Retina (tissue), 1 donor: Measurements from ENCODE around the gene RAB2B.
"Not testable (repeated sequence)": the region's sequence is repeated elsewhere in the genome, so short reads cannot be mapped to it uniquely, and the experiment has no call there.

Experiments
- DNase-seq: peaks from one replicate; pipeline ENCODE4 v3.0.0-alpha.2; 2016

The RAB2B gene

GRCh38 chr14:21486640-21487087, 9.9 kb upstream of the RAB2B start:
- no peak for DNase-seq

- no peak for DNase-seq
Measured at GRCh38 chr14:21476523-21476924, 235 bp downstream of the RAB2B start.

DNA sequence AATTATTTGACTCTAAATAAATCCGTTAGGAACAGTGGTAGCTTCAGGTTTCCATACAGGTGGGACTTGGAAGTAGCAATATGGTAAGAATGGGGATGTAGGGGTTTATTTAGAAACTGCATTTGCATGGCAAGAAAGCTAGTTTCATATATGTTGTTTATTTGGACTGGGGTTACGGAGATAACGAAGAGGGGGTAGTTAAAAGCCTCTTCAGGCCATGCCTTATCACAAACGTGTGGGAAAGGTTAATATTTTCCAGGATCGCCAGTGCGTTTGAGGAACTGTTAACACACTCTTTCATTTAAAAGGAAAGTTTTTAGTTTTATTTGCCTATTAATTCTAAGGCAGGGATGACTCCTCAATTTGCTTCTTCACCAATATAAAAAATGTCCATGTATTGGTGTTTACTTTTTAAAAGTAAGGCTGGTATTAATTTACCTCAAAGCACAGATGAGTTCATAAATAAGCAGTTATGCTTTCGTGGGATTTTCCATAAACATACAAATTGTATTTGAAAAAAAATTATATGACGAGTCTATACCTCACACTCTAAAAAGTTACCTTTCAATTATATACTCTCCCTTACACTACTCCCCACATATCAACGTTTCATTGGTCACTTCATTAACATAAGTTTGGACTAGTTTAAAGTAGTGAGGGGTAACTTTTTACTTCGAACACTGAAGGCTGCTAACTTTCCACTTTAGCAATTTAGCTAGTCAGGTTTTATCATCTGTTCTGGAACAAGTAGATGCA, 814 bp downstream of the RAB2B start:
- no peak for DNase-seq

- DNase-seq: no peak
Measured at GRCh38 chr14:21467616-21468015, 9.1 kb downstream of the RAB2B start.

- DNase-seq: peak; percentile 100
Measured at GRCh38 chr14:21455912-21456667, 20.7 kb downstream of the RAB2B start, which contains the start of gene CHD8. TSS of gene CHD8 (minus strand) at chr14:21456123. CDS start at chr14:21431643, 24,480 bp downstream.

GRCh38 chr14:21455592-21455911, 21.2 kb downstream of the RAB2B start:
- DNase-seq: no peak

GRCh38 chr14:21454843-21455544, 21.8 kb downstream of the RAB2B start:
- peak; percentile 24 for DNase-seq

DNA sequence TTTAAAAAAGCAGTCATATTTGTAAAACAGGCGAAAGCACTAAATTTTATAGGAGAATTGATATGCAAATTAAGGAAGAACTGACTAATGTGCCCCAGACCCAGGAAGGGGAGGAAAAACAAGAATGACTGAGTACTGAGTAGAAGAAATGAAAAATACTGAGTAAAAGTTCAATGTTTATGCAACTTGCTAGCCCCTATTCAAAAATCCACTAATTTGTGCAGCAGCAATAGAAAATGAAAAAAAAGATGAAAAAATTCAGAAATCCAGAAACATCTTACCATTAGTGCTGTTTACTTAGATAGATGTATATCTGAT, 26.9 kb downstream of the RAB2B start:
- no peak for DNase-seq

GRCh38 chr14:21442657-21443056, 34.1 kb downstream of the RAB2B start:
- DNase-seq: not testable (repeated sequence)

GRCh38 chr14:21440859-21441258, 35.9 kb downstream of the RAB2B start:
- no peak for DNase-seq

DNA sequence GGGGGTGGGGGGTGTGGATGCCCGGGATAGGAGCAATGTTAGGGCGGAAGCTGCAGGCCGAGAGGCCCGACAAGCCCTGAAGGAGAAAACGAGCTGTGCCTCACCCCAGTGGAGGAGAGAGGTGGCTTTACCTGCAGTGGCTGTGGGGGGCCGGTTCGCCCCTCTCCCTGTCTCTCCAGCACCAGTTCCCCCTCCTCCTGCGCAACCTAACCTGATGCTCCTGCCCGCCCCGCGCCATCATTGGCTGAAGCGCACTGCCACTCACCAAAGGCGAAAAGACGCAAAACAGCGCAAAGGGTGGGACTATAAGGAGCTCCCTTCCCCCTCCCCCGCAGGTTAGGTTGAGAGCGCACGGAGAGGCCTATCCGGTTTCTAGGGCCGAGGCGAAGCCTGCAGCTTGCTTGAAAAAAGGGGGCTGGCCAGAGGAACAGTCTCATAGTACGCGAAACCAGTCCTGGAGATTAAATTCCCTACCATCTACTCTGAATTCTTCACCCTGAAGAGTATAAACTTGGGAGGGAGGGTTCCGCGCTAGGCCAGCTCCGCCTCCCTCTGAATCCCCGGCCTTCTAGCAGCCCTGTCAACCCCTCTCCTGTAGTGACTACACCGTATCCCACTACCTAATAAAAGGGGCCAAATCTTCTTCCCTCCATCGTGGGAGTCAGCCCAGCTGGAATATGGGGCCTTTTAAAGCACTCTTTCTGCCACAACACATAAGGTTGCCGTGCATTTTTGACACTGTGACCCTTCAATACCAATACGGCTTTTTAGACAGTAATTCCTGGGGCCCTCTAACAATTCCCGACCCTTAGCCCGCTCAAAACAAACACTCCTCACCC, 39.5 kb downstream of the RAB2B start:
- DNase-seq: peak; percentile 100

DNA sequence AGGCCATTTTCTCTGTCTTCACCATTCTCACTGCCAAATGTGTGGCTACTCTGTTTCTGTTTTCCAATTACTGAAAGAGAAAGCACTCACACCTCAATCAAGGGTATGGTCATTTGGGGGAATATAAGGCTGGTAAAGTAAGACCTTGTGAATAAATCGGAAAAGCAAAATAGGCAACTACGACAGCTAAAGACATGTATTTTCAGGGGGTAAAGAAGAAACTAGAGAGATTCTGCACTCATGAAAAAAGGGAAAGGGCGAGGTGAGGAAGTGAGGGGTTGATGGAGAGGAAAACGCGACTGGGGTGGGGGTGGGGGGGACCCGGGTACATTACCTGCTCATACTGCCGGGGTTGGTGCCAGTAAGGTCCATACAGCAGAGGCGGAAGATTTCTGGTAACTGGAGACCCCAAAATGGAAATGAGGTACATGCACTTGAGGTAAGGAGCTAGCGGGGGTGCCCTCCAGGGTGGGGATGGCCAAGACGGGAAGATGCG, 40.1 kb downstream of the RAB2B start:
- DNase-seq: no peak

DNA sequence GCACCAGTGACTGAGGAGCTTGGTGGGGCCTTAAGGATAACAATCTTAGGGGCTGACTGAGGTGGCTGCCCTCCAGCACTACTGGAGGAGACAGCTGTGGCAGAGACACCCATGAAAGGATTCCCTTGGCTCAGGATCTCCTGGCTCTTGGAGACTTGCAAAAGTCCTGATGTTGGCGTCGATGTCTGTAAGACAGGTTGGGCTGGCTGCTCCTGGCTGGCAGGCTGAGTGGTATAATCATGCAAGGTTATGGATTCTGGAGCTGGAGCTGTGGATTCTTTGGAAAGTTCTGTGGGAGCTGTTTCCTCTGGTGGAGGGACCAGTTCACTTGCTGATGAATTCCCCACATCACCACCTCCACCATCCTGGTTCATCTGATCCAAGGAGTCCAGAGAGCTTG, 45.6 kb downstream of the RAB2B start:
- no peak for DNase-seq

DNA sequence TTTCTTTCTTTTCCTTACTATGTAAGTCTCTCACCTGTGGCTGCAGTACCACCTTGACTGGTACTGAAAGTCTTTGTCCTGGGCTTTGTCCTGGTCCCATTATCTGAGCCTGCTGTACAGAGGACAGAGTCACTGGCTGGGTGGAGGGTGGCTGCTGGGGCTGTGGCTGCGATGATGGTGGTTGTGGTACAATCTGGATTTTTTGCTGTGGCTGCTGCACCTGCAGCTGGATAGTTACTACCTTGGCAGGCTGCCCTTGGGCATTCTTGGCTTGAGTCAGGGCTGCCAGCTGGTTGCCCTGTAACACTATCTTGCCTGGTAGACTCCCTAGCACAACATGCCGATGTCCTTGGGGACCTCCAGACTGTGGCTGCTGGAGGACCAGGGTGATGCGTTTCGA, 47.8 kb downstream of the RAB2B start:
- no peak for DNase-seq

DNA sequence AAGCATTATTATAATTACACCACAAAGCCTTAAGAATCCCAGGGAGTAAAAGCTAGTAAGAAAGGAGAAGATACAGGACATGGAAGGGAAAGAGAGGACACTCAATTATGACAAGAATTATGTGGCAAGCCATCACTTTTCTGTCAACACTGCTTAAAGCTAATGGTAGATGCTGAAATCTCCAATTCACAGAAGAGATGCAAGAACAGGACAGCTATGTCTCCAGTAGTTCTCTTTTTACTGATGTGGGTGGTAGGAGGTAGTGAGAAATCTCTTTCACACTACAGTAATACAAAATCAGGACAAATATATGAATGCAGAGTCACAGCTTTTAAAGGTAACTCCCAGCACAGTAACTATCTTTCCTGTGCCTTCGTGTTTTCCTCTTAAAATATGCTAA, 50.1 kb downstream of the RAB2B start:
- no peak for DNase-seq

- DNase-seq: no peak
Measured at GRCh38 chr14:21419528-21419927, 57.2 kb downstream of the RAB2B start.

DNA sequence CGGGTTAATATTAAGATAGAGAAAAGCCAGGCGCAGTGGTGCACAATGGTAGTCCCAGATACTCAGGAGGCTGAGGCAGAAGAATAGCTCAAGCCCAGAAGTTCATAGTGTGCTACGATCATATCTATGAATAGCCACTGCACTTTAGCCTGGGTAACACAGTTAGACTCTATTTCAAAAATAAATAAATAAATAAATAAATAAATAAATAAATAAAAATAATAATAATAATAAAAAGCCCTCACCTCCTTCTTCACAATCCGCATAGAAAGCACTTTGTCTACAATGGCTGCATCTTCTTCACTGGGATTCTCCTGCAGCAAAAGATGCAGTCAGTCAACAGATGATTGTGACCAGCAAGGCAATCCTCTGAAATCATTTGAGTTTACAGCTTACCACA, 61.4 kb downstream of the RAB2B start:
- no peak for DNase-seq

DNA sequence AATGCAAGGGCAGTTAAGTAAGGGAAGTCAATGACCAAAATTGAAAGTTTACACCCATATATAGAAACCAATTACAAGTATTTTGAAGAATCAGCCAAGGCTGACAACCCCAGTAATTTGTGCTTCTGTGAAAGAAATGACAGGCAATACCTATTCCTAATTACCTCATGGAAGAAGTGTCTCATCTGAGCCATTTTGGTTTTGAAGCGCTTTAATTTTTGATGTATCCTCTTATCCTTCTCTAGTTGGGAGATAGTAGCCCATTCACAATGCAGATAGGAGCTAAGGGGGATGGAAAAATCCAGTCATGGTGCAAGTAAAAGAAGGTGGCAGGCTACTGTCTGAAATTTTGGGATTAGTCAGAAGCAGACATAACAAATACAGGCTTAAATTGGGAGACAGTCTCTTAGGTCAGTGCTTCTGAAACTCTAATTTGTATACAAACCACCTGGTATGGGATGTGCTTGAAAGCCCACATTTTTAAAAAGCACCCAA, 62.6 kb downstream of the RAB2B start:
- DNase-seq: no peak
